Caki2 (cell line): ENCODE results near the gene WASF2. TPM values are rescaled to one million over a fixed set of nuclear protein-coding genes. Genes with fewer than 3 reads are reported as not detected.
A peak's percentile ranks its signal among the peaks of the same experiment; 100 is the strongest.
"Not testable (repeated sequence)": the region's sequence is repeated elsewhere in the genome, so short reads cannot be mapped to it uniquely, and the experiment has no call there.

Source experiments
- DNase-seq: peaks from one replicate; pipeline ENCODE4 v3.0.0-alpha.2; 2015; ENCODE audit warnings: low read depth
- in situ Hi-C: cut with HindIII; loops from 2 replicates; pipeline ENCODE4 v1.10.0; 2016; ENCODE audit warnings: low sequenced_read_pairs, low pct_unique_long_range_greater_than_20kb, mixed read lengths
- total RNA-seq: library from RNA; depleted of rRNA; stranded (reverse); fragments of >200 nt; shearing (Covaris generic); gene quantifications from 2 replicates; pipeline ENCODE4 v1.2.3, GENCODE V29; 2014; ENCODE audit warnings: low replicate concordance

The WASF2 gene
- total RNA-seq, 1 experiment from 2014 or later, result 17.3 TPM

DNA sequence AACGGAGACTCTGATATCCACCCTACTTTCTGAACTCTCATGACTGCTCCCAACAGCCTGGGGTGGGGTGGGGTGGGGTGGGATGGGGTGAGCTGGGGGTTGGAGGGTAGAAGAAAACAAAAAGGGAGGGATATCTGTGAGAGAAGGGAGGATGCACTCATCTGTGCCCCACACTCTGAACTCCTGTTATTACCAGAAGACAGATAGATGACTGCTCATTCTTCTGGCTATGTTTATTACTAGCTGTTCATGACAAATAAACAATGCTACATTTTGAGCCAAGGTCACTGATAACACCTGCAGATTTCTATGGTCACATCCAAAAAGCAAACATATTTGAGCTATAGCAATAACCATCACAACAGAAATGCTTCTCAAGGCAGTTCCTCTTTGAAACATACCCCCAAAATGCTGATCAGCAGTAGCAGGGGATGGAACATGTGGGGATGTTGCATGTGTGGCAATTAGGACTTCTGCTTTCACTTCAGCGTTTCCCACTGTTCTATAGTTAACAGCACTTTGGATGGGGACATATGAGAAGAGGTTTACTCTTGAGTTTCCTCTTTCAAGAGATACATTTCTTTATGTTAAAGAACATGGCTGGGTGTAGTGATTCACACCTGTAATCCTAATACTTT, 54.3 kb downstream of the WASF2 start:
- no peak for DNase-seq
- in situ Hi-C loops, result no loop called here

DNA sequence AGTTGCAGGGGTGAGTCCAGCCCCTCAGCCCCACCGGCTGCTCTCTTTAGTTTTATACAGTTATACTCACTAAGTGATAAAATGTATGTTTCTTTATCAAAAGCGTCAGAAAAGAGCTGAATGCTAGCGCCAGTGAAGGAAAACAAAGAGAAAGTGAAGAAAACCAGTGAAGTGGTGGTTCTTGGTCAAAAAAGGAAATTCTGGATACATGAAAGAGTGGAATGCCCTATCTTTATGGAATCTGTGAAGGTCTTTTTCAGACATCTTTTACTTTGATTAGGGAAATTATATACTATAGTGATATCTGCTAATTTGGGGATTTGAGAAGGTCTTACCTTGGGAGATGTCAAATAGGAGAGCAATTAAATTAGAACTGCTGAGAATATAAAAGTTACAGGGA, 56.3 kb downstream of the WASF2 start:
- no peak for DNase-seq
- in situ Hi-C loops, result no loop called here

DNA sequence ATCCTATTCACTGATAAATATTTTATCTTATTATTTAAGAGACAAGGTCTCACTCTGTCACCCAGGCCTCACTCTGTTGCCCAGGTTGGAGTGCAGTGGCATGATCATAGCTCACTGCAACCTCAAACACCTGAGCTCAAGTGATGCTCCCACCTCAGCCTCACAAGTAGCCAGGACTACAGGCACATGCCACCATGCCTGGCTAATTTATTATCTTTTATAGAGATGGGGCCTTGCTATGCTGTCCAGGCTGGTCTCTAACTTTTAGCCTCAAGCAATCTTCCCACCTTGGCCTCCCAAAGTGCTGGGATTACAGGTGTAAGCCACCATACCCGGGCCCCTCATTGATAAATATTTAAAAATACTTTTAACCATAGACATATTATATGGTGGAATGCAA, 57.2 kb downstream of the WASF2 start:
- DNase-seq, in situ Hi-C loops: not testable (repeated sequence)

DNA sequence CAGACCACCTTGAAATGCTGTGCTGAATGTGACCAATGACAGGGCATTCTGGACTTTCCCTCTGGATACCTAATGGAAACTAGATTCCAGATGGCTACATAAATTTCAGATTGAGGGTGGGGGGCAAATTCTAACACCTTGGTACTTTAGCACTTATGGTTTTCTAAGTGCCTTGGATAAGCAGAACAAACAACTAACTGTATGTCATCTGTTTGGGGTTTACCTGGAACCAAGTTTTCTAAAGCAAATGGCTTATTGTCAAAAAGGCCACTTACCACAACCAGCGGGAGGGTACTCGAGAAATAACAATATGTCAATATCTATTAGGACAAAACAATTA, 58.4 kb downstream of the WASF2 start:
- in situ Hi-C loops, result no loop called here

GRCh38 chr1:27430903-27431600, 58.9 kb downstream of the WASF2 start:
- in situ Hi-C loops, result no loop called here

More for the DNA sequence above, 58.4 kb downstream of the WASF2 start:
- DNase-seq, result no peak

DNA sequence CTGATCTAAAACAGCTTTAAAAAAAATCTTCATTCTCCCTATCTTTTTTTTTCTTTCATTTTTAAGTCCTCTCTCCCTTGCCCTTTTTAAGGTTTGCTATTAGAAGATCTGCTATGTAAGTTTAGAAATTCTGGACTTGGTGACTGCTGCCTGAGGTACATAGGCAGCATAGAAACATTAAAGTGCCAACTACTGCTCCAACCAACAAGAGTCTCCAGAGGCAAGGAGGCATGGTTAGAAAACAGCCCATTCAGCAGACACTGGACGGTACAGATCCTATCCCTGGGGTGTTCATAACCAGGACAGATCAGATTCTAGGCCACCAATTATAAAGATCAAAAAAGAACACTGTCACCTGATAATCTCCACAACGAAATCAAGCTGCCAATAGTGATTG, 60.9 kb downstream of the WASF2 start:
- in situ Hi-C loops, result no loop called here
- DNase-seq, result no peak

More at GRCh38 chr1:27430903-27431600, 58.9 kb downstream of the WASF2 start:
- DNase-seq, result no peak

GRCh38 chr1:27428316-27429028, 61.5 kb downstream of the WASF2 start:
- in situ Hi-C loops, result no loop called here
- DNase-seq, result peak; percentile 34

GRCh38 chr1:27427816-27428315, 62.1 kb downstream of the WASF2 start:
- in situ Hi-C loops, result no loop called here
- DNase-seq, result no peak

DNA sequence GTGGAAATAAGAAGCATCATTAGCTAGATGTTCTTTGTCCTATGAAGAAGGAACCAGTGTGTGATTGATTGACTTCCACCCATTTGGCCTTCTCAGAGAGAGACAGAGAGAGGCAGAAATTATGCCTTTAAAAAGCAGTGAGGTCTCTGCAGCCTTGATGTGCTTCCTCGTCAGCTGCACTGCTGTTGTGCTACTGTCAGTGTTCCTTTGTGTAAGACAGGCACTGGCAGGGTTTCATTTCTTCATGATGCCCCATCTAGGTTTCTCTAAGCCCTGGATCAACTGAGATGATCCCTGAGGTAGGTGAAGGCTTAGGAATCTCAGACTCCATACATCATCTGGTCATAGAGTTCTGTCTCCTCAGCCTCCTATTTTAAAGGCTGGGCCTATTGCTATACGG, 62.6 kb downstream of the WASF2 start:
- DNase-seq, result no peak
- in situ Hi-C loops, result no loop called here

- in situ Hi-C loops, result no loop called here
- no peak for DNase-seq
Measured at GRCh38 chr1:27423709-27424108, 66.3 kb downstream of the WASF2 start.

DNA sequence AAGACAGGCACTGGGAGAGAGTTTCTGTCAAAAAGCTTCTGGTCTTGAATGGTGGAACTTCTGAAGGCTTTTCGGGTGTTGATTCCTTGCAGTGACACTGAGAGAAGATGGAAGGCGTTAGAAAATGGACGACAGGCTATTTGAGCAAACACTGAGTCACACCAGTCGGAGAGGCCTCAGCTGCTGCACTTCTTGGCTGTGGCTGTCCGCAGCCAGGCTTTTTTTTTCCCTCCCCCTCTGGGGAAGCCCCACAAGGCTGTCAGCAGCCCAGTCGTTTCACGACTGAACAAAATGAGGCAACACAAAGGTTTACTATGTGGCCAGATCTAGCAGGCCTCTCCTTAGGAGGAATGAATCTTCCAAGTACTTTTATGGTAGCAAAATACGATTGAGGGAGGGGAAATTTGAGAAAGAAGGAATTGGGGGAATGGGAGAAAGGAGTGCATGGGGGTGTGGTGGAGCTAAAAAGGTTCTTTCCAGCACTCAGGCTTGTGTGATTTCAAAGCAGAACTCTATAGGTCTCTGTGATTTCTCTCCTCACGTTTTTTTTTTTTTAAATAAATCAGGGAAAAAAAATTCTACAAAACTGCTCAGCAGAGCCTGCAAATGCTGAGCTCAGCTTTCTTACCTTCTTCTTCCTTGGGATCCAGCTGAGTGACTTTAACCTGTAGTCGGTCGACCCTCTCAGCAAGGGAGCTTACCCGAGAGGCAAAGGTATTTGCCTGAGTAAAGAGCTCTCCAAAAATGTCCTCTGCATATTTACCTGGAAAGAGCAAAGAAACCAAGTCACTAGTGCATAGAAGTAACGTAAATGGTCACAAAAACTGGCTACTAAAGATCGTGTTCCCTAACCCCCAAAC, 71.4 kb downstream of the WASF2 start:
- peak; percentile 82 for DNase-seq
- in situ Hi-C loops, result no loop called here

DNA sequence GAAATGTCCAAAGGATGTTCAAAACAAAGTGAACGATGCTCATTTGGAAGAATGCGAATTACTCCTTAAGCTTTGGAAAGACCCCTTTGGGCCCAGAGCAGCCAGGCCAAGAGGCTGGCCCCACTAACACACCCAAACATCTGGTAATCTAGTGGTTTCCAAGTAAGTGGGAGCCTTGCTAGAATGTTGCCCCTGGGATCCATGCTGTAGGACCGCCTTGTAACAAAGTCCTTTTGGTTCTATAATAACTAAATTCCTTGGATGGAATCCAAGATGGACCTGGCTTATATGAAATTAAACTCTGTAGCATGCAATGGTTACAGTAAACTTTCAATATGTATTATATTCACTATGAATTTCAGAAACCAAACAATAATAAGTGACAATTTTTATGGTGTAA, 72.3 kb downstream of the WASF2 start:
- in situ Hi-C loops, result no loop called here
- DNase-seq, result no peak

DNA sequence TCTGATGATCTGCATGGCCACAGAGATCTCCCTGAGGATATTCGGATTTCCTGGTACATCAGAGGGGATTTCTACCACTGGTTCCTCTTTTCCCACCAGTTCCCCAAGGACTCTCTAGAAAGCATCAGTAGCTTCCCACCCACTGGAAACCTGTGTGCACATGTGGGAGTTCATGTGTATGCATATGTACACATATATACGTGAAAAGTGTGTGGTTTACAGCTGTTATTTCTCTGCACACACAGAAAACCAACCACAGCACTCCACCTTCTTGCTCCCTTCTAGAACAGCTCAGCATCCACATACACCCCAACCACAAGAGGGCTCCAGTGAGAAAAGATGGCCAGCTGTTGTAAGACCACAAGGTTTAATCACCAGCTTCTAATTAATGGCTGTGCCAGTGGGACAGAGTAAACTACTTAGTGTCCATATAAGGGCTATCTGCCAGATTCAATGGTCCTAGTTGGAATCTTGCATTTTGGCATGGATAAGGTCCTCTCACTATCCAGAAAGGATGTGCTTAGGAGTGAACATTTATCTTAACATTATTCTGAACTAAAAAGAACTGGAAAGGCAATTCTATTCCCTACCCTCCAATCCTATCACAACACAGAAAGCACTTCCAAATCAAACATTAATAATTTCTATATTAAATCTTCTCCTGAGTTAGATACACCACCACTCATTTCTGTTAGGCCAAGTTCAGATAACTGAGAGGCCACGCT, 73.4 kb downstream of the WASF2 start:
- in situ Hi-C loops, result no loop called here
- no peak for DNase-seq

GRCh38 chr1:27414091-27414490, 75.9 kb downstream of the WASF2 start:
- no peak for DNase-seq
- in situ Hi-C loops, result no loop called here

- DNase-seq, result no peak
- in situ Hi-C loops, result no loop called here
Measured at GRCh38 chr1:27413004-27413403, 77.0 kb downstream of the WASF2 start.

- in situ Hi-C loops, result no loop called here
- no peak for DNase-seq
Measured at GRCh38 chr1:27412502-27412901, 77.5 kb downstream of the WASF2 start.

DNA sequence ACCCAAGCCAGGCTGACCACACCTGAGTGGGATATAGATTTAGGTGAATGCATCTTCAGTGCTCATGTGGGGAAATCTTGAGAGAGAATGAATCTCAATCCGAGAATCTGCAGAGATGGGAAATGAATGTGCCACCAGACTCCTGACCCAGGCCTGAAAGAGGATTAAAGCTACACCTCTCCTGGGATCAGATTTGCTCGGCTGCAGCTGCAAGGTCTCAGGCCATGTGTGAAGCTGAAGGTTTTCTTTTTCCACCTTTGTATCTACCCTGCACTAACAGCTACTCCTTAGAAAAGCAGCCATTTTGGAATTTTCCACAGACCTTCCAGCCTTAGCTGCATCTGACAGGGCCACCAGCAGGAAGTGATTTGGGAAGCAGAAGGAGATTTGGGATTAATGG, 79.3 kb downstream of the WASF2 start:
- in situ Hi-C loops, result no loop called here
- no peak for DNase-seq

DNA sequence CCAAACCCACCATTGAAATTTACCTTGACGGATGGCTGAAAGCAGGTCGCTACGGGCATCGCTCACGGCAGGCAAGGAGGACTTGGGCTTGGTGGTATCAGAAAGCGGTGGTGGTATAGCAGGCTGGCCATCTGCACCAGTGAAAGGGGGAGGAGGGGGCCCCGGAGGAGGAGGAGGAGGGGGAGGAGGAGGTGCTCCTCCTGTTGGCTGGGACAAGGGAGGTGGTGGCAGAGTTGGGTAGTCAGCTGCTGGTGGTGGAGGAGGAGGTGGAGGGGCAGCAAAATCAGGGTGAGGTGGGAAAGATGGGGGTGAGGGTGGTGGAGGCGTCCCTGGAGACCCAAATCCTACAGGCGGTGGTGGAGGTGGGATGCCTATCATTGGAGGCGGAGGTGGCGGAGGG, 80.3 kb downstream of the WASF2 start:
- DNase-seq, result no peak
- in situ Hi-C loops, result no loop called here
